HepG2 (cell line): ENCODE results near the gene TSACC. TPM values are rescaled to one million over a fixed set of nuclear protein-coding genes. Genes with fewer than 3 reads are reported as not detected.

Source experiments
- ADNP ChIP-seq: sonication (generic); formaldehyde crosslinking; IDR thresholded peaks from 2 replicates; pipeline ENCODE4 v1.4.0; 2020; ENCODE audit warnings: missing genetic modification reagents
- AKAP8 ChIP-seq: sonication (generic); formaldehyde crosslinking; IDR thresholded peaks from 2 replicates; pipeline ENCODE4 v1.5.1; 2020; ENCODE audit warnings: mild to moderate bottlenecking, missing genetic modification reagents
- CEBPG ChIP-seq: IDR thresholded peaks from 2 replicates; pipeline ENCODE4 v1.6.1; 2016
- FOSL1 ChIP-seq: sonication (generic); formaldehyde crosslinking; IDR thresholded peaks from 2 replicates; pipeline ENCODE4 v1.9.0; 2021; ENCODE audit warnings: missing genetic modification reagents, borderline replicate concordance
- FOXC1 ChIP-seq: sonication (generic); formaldehyde crosslinking; IDR thresholded peaks from 2 replicates; pipeline ENCODE4 v1.8.0; 2022; ENCODE audit warnings: mild to moderate bottlenecking, missing genetic modification reagents, borderline replicate concordance
- GATA4 ChIP-seq: sonication (generic); IDR thresholded peaks from 2 replicates; pipeline ENCODE4 v1.6.1; 2016; ENCODE audit warnings: antibody characterized with exemption, low read depth, borderline replicate concordance
- HNRNPLL ChIP-seq: fragments of 200-400 bp; formaldehyde crosslinking; IDR thresholded peaks from 2 replicates; pipeline ENCODE4 v1.6.1; 2017; ENCODE audit warnings: mild to moderate bottlenecking, low read depth, low read length; ENCODE audit not compliant: poor library complexity, severe bottlenecking
- IRX3 ChIP-seq: sonication (generic); formaldehyde crosslinking; IDR thresholded peaks from 2 replicates; pipeline ENCODE4 v1.8.1; 2023; ENCODE audit warnings: mild to moderate bottlenecking, low read depth, missing genetic modification reagents, borderline replicate concordance
- KAT8 ChIP-seq: IDR thresholded peaks from 2 replicates; pipeline ENCODE4 v1.6.1; 2016; ENCODE audit warnings: missing genetic modification reagents, missing compliant biosample characterization
- KLF16 ChIP-seq, 2 experiments: sonication (generic) in 1 of 2; formaldehyde crosslinking in 1 of 2; IDR thresholded peaks; 2 replicates each; pipeline versions ENCODE4 v1.6.1 to v1.8.0; 2016 to 2023; ENCODE audit warnings: missing genetic modification reagents in 2 of 2, missing compliant biosample characterization in 1 of 2
- MEIS2 ChIP-seq: sonication (generic); formaldehyde crosslinking; IDR thresholded peaks from 2 replicates; pipeline ENCODE4 v1.9.0; 2021; ENCODE audit warnings: mild to moderate bottlenecking, missing genetic modification reagents
- MIER2 ChIP-seq: IDR thresholded peaks from 2 replicates; pipeline ENCODE4 v1.6.1; 2016; ENCODE audit warnings: missing biosample characterization, missing genetic modification reagents
- NCOR1 ChIP-seq: fragments of 200-600 bp; sonication (generic); IDR thresholded peaks from 2 replicates; pipeline ENCODE4 v1.7.0; 2017; ENCODE audit warnings: antibody characterized with exemption, low read length, borderline replicate concordance
- NFIC ChIP-seq: IDR thresholded peaks from 2 replicates; pipeline ENCODE4 v1.6.1; 2012; ENCODE audit warnings: mild to moderate bottlenecking, low read length, inconsistent platforms
- NFKB2 ChIP-seq: sonication (generic); formaldehyde crosslinking; IDR thresholded peaks from 2 replicates; pipeline ENCODE4 v1.4.0; 2020; ENCODE audit warnings: missing genetic modification reagents, borderline replicate concordance
- PAXIP1 ChIP-seq: sonication (generic); formaldehyde crosslinking; conservative IDR thresholded peaks from 2 replicates; pipeline ENCODE4 v1.4.0; 2020; ENCODE audit warnings: mild to moderate bottlenecking, missing genetic modification reagents, moderate library complexity
- PTBP1 ChIP-seq: fragments of 200-400 bp; formaldehyde crosslinking; IDR thresholded peaks from 2 replicates; pipeline ENCODE4 v1.6.1; 2018; ENCODE audit warnings: low read length, low read depth; ENCODE audit not compliant: poor library complexity, severe bottlenecking
- RAD51 ChIP-seq: fragments of 450-650 bp; IDR thresholded peaks from 2 replicates; pipeline ENCODE4 v1.6.1; 2016; ENCODE audit warnings: borderline replicate concordance
- SALL1 ChIP-seq: sonication (generic); formaldehyde crosslinking; IDR thresholded peaks from 2 replicates; pipeline ENCODE4 v1.8.0; 2022; ENCODE audit warnings: mild to moderate bottlenecking, missing genetic modification reagents
- SAP130 ChIP-seq: IDR thresholded peaks from 2 replicates; pipeline ENCODE4 v1.6.1; 2016; ENCODE audit warnings: low read depth
- XRCC5 ChIP-seq: fragments of 200-400 bp; formaldehyde crosslinking; optimal IDR thresholded peaks from 2 replicates; pipeline ENCODE3; 2017; ENCODE audit warnings: mild to moderate bottlenecking, low read length
- ZFP37 ChIP-seq: sonication (generic); formaldehyde crosslinking; IDR thresholded peaks from 2 replicates; pipeline ENCODE4 v1.4.0; 2020; ENCODE audit warnings: missing genetic modification reagents, borderline replicate concordance
- ZNF44 ChIP-seq: sonication (generic); formaldehyde crosslinking; IDR thresholded peaks from 2 replicates; pipeline ENCODE4 v1.5.1; 2020; ENCODE audit warnings: mild to moderate bottlenecking, missing genetic modification reagents
- ZNF503 ChIP-seq: sonication (generic); formaldehyde crosslinking; IDR thresholded peaks from 2 replicates; pipeline ENCODE4 v1.4.0; 2020; ENCODE audit warnings: missing genetic modification reagents
- ZNF510 ChIP-seq: sonication (generic); formaldehyde crosslinking; IDR thresholded peaks from 2 replicates; pipeline ENCODE4 v1.4.0; 2020; ENCODE audit warnings: low read depth, mild to moderate bottlenecking, missing genetic modification reagents
- ZNF761 ChIP-seq: sonication (generic); formaldehyde crosslinking; conservative IDR thresholded peaks from 2 replicates; pipeline ENCODE4 v1.4.0; 2020; ENCODE audit warnings: mild to moderate bottlenecking, missing genetic modification reagents
- ZNF878 ChIP-seq: sonication (generic); formaldehyde crosslinking; IDR thresholded peaks from 2 replicates; pipeline ENCODE4 v1.8.1; 2023; ENCODE audit warnings: mild to moderate bottlenecking, missing genetic modification reagents, moderate library complexity
- polyA plus RNA-seq, 8 experiments: library from polyadenylated mRNA; depleted of rRNA in 3 of 8; stranded (reverse) in 7 of 8; unstranded in 1 of 8; fragments of >200 nt; fragmentation: Illumina TruSeq in 4 of 8; extraction: Trizol in 4 of 8; gene quantifications; 2 replicates each; pipeline versions ENCODE4 v1.2.1 to v1.2.3, GENCODE V29; 2011 to 2016; ENCODE audit warnings: low read depth in 4 of 8, missing spikeins in 1 of 8, mixed read lengths in 1 of 8; ENCODE audit not compliant: insufficient read depth in 1 of 8
- total RNA-seq, 5 experiments: library from RNA; depleted of rRNA; stranded (reverse); fragments of >200 nt; fragmentation: Illumina TruSeq; extraction: Trizol; gene quantifications; 2 replicates each; pipeline ENCODE4 v1.2.3, GENCODE V29; 2016; ENCODE audit warnings: low read depth in 1 of 5

Gene TSACC
- total and polyA plus RNA-seq, 2 of the 13 experiments (the other 11 are each of a cell fraction or from before 2014, with no cell fraction given), result 1.5 to 2.6 TPM

GRCh38 chr1:156371553-156372264 lies 33.4 kb downstream of the TSACC start (continued):
- peak; percentile 97 for TF ChIP-seq SALL1 (CRISPR knock-in tag)
- TF ChIP-seq ADNP, result no peak
- TF ChIP-seq ZNF503 (CRISPR knock-in tag), result peak; percentile 97
- peak; percentile 82 for TF ChIP-seq XRCC5
- TF ChIP-seq RAD51, result peak; percentile 81; the same call in 1 of the 2 replicates
- peak in 1 of 2 experiments; percentile 91; a peak in 2 of 4 replicates for TF ChIP-seq KLF16 (CRISPR knock-in tag; IDR thresholded peaks at IDR 0.05)
- no peak for TF ChIP-seq HNRNPLL
- TF ChIP-seq PAXIP1, result peak; percentile 99
- TF ChIP-seq SAP130 (CRISPR knock-in tag), result peak; percentile 89
- peak; percentile 76 for TF ChIP-seq FOSL1 (CRISPR knock-in tag)
- TF ChIP-seq MIER2 (CRISPR knock-in tag), result peak; percentile 73
- peak; percentile 89; the same call in 1 of the 2 replicates for TF ChIP-seq NFKB2 (CRISPR knock-in tag)
- no peak for TF ChIP-seq ZNF44 (CRISPR knock-in tag)
- peak; percentile 99 for TF ChIP-seq NCOR1
- peak; percentile 95 for TF ChIP-seq AKAP8 (CRISPR knock-in tag)
- peak; percentile 75; the same call in 1 of the 2 replicates for TF ChIP-seq KAT8 (CRISPR knock-in tag)
- peak; percentile 73; the same call in 1 of the 2 replicates for TF ChIP-seq GATA4
- no peak for TF ChIP-seq PTBP1
- TF ChIP-seq ZNF761 (CRISPR knock-in tag), result 0 out of 2 replicates have a peak, but pooled peaks have one; percentile 38
- TF ChIP-seq CEBPG (CRISPR knock-in tag), result peak; percentile 93
- TF ChIP-seq FOXC1 (CRISPR knock-in tag), result peak; percentile 62; the same call in 1 of the 2 replicates
- TF ChIP-seq NFIC, result peak; percentile 98
- no peak for TF ChIP-seq IRX3 (CRISPR knock-in tag)
- TF ChIP-seq ZNF878 (CRISPR knock-in tag), result peak; percentile 65; the same call in 1 of the 2 replicates
- TF ChIP-seq ZFP37 (CRISPR knock-in tag), result peak; percentile 34; the same call in 1 of the 2 replicates
- TF ChIP-seq MEIS2, result peak; percentile 67
- 0 out of 2 replicates have a peak, but pooled peaks have one; percentile 17 for TF ChIP-seq ZNF510 (CRISPR knock-in tag)
